Fibroblast of the conjunctiva (primary cell): ENCODE data around the gene SLC38A1.
"Not testable (repeated sequence)": the region's sequence is repeated elsewhere in the genome, so short reads cannot be mapped to it uniquely, and the experiment has no call there.

Source experiments
- DNase-seq: peaks from one replicate; pipeline ENCODE4 v3.0.0-alpha.2; 2010; ENCODE audit warnings: low read depth

Gene SLC38A1

DNA sequence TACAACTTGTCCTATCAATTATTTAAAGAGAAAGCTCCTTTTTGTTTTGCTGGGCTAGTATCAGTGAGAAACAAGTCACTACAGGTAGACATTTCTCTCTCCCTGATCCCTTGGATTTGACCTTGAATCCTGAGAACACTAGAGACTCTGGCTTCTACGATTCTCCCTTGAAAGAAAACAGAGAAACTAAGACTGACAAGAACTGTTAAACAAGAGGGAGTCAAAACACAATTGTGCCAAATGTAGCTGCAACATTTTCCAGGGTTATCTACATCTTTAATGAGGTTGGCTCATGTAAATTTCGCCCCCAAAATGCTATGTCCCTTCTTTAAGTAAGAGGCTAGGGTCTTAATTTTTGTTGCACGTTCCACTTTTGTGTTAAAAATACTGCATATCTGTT is 62.4 kb downstream of the SLC38A1 start:
- no peak for DNase-seq

- no peak for DNase-seq
Measured at GRCh38 chr12:46205294-46205693, 63.5 kb downstream of the SLC38A1 start.

- no peak for DNase-seq
Measured at GRCh38 chr12:46201284-46201789, 67.5 kb downstream of the SLC38A1 start.

GRCh38 chr12:46200551-46200950 is 68.3 kb downstream of the SLC38A1 start:
- no peak for DNase-seq

DNA sequence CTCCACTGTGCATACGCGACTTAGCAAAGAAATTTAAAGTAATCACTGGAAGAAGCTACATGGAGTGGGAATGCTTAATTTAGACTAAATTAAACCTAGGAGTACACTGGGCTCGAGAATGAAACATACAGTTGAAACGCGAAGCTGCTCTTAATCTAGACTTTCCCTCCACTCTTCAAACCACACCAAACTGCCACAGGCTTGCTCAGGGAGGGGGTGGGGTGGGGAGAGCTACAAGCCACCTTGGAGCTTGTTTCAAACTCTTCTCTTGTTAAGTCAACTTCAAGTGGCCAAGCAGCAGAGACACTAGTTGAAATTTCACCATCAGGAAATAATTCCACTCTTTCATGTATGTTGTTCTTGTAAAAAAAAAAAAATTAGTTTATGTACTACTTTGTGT is 69.9 kb downstream of the SLC38A1 start:
- DNase-seq, result no peak

GRCh38 chr12:46197883-46198282 is 71.0 kb downstream of the SLC38A1 start:
- DNase-seq, result no peak

GRCh38 chr12:46190533-46190932 is 78.3 kb downstream of the SLC38A1 start:
- not testable (repeated sequence) for DNase-seq

- no peak for DNase-seq
Measured at GRCh38 chr12:46188170-46188569, 80.7 kb downstream of the SLC38A1 start.

DNA sequence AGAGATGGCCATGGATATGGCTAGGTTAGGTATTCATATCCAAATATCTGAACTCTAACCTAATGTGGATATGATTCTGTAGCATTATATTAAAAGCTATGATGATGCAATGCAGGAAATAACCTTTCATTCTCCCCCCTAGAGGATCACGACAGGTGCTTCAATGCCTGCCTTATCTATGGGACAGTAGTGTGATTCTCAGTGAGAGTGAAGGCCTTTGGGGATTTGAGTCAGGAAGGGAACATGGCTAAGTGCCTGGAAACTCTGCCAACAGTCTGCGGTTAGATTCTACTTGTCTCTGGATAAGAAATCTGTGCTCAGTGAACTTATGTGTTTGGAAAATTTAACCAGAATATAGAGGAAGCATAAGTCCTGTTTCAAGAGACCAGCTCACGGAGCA is 81.8 kb downstream of the SLC38A1 start:
- peak; percentile 55 for DNase-seq

- DNase-seq, result no peak
Measured at GRCh38 chr12:46186088-46186487, 82.8 kb downstream of the SLC38A1 start.

DNA sequence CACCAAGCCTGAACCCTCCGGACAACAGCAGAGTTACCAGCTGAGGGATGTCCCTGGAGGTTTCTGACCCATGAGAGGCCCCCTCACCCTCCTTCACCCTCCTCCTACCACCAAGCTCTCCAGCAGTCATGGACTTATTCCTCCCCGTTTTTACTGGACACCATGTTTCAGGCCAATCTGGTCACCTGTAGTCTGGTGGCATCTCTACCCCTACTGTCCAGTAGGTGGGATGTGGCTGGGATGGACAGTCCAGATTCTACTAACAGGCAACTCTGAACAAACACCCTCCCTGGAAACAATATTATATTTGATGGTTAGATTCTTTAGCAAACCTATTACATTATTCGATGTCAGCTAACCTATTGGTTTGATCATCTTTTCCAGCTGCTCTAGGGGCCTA is 83.2 kb downstream of the SLC38A1 start:
- DNase-seq, result no peak

DNA sequence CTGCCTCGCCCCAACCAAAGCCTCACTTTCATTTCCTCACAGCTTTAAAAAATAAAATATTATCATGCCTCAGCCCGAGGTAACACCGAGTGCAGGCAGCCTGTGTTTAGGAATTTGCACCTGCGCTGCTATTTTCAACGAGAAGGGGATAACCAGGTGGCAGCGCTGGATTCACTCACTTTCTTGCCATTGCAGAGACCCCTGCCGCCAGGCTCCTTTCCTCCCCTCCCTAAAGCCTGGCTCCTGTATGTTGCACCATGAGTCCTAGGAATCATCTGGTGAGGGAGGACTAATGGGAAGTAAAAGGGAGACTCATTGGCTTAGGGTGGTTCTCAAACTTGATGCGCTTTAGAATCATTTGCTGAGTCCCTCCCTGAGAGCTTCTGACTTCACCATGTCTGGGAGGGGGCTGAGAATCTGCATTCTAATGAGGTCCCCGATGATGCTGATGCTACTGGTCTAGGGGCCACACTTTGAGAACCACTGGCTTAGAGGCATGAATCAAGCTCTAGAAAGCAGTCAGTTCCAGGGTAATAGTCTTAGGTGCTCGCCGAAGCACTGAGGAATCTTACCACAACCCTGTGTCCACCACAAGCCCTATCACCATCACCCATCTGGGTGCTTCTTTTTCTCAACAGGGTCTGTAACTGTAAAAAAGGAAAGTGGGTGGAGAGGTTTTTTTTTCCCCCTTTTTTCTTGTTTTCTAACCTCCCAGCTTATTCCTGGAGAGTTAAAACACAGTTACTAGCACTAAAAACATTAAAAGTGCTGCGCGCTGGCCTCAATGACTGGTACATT is 83.8 kb downstream of the SLC38A1 start:
- DNase-seq, result no peak

- DNase-seq, result no peak
Measured at GRCh38 chr12:46183112-46183511, 85.7 kb downstream of the SLC38A1 start.

GRCh38 chr12:46181465-46181864 is 87.4 kb downstream of the SLC38A1 start:
- no peak for DNase-seq

- DNase-seq, result no peak
Measured at GRCh38 chr12:46179693-46180452, 89.0 kb downstream of the SLC38A1 start.

- DNase-seq, result no peak
Measured at GRCh38 chr12:46177837-46178608, 90.8 kb downstream of the SLC38A1 start.

DNA sequence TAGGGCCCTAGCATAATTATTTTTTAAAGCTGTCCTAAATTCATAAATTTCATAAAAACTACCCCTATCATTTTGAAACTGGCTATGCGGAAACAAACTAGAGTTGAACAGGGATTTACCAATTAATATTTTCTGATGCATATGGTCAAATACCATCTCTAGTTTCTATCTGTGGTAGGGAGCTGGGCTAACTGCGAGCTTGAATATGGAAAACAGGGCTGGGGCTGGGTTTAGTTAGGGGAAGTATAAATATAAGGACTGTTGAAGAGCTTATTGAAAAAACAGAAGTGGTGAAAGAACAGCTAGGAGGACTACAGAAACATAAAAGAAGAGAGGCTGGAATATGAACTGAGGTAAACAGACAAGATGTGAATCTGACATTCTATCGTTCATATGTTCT is 91.8 kb downstream of the SLC38A1 start:
- DNase-seq, result no peak

DNA sequence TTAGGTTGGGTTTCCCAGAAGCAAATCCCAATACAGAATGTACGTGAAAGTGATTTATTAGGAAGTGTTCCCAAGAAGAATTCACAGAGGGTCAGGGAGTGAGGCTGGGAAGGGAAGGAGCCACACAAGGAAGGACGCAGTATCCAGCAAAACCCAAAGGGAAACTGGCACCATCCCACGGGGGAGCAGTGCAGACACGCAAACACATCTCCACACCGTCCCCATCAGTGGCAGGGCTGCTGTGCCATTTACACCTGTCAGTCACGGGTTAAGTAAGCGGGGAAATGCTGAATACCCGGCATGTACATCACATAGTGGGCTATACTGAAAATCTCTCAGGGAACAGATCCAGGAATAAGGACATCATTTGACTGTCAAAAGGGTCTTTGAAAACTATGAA is 93.9 kb downstream of the SLC38A1 start:
- no peak for DNase-seq

- no peak for DNase-seq
Measured at GRCh38 chr12:46174061-46174662, 94.7 kb downstream of the SLC38A1 start.

DNA sequence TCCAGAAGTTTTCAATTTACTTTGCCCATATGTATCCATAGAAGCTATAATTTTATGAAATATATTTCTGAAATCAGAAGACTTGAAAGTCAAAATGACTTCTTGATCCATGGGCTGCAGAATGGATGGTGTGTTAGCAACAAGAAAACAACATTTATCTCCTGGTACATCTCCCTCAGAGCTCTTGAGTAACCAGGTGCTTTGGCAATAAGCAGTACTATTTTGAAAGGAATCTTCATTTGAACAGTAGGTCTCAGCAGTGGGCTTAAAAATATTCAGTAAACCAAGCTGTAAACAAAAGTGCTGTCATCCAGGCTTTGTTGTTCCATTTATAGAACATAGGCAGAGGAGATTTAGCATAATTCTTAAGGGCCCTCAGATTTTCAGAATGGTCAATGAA is 100.4 kb downstream of the SLC38A1 start:
- DNase-seq, result no peak

GRCh38 chr12:46167412-46167811 is 101.4 kb downstream of the SLC38A1 start:
- no peak for DNase-seq

DNA sequence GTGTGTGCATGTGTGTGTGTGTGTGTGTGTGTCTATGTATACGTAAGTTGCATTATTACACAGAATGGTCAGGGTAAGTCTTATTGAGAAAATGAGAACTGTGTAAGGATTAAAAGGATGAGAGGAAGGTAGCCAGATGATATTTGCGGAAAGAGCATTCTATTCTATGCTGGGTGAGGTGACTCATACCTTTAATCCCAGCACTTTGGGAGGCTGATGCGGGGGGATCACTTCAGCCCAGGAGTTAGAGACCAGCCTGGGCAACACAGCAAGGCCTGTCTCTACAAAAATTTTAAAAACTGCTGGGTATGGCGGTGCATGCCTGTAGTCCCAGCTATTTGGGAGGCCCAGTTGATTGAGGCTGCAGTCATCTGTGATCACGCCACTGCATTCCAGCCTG is 103.7 kb downstream of the SLC38A1 start:
- DNase-seq, result no peak
